ENCODE measurements around the gene ASPHD2.
"Not testable (repeated sequence)": the region's sequence is repeated elsewhere in the genome, so short reads cannot be mapped to it uniquely, and the experiment has no call there.

ASPHD2 gene

GRCh38 chr22:26404851-26405421 lies 24.1 kb upstream of the ASPHD2 start:
- DNase-seq (ENCODE audit: insufficient read length, low spot score) (no peak), FAIRE-seq (no peak)
- no peak for TF ChIP-seq POLR2A (IDR thresholded peaks at IDR 0.05; ENCODE audit: low read depth, low read length)

GRCh38 chr22:26406118-26406517 lies 22.9 kb upstream of the ASPHD2 start:
- FAIRE-seq (no peak), DNase-seq (ENCODE audit: insufficient read length, low spot score) (no peak)
- TF ChIP-seq POLR2A (IDR thresholded peaks at IDR 0.05; ENCODE audit: low read depth, low read length): no peak

GRCh38 chr22:26408562-26409220 lies 20.4 kb upstream of the ASPHD2 start:
- not testable (repeated sequence) for FAIRE-seq

GRCh38 chr22:26409719-26410335 lies 19.2 kb upstream of the ASPHD2 start:
- DNase-seq (ENCODE audit: insufficient read length, low spot score) (no peak), FAIRE-seq (no peak)
- TF ChIP-seq POLR2A (IDR thresholded peaks at IDR 0.05; ENCODE audit: low read depth, low read length): no peak

More at GRCh38 chr22:26408562-26409220, 20.4 kb upstream of the ASPHD2 start:
- not testable (repeated sequence) for DNase-seq (ENCODE audit: insufficient read length, low spot score)

GRCh38 chr22:26410386-26410785 lies 18.7 kb upstream of the ASPHD2 start:
- DNase-seq (ENCODE audit: insufficient read length, low spot score): no peak
- TF ChIP-seq POLR2A (IDR thresholded peaks at IDR 0.05; ENCODE audit: low read depth, low read length): no peak
- FAIRE-seq: no peak

GRCh38 chr22:26414347-26414746 lies 14.7 kb upstream of the ASPHD2 start:
- TF ChIP-seq POLR2A (IDR thresholded peaks at IDR 0.05; ENCODE audit: low read depth, low read length): no peak
- FAIRE-seq (no peak), DNase-seq (ENCODE audit: insufficient read length, low spot score) (no peak)

GRCh38 chr22:26416256-26416655 lies 12.8 kb upstream of the ASPHD2 start:
- DNase-seq (ENCODE audit: insufficient read length, low spot score) (no peak), FAIRE-seq (no peak)
- TF ChIP-seq POLR2A (IDR thresholded peaks at IDR 0.05; ENCODE audit: low read depth, low read length): no peak

- DNase-seq (ENCODE audit: insufficient read length, low spot score) (peak; percentile 52), FAIRE-seq (peak; percentile 33)
- no peak for TF ChIP-seq POLR2A (IDR thresholded peaks at IDR 0.05; ENCODE audit: low read depth, low read length)
These were observed 12.3 kb upstream of the ASPHD2 start for GRCh38 chr22:26416670-26417276.

GRCh38 chr22:26417406-26417805 lies 11.7 kb upstream of the ASPHD2 start:
- no peak for FAIRE-seq
- DNase-seq (ENCODE audit: insufficient read length, low spot score): no peak
- no peak for TF ChIP-seq POLR2A (IDR thresholded peaks at IDR 0.05; ENCODE audit: low read depth, low read length)

GRCh38 chr22:26418620-26419019 lies 10.4 kb upstream of the ASPHD2 start:
- DNase-seq (ENCODE audit: insufficient read length, low spot score): no peak
- TF ChIP-seq POLR2A (IDR thresholded peaks at IDR 0.05; ENCODE audit: low read depth, low read length): no peak
- no peak for FAIRE-seq

- no peak for TF ChIP-seq POLR2A (IDR thresholded peaks at IDR 0.05; ENCODE audit: low read depth, low read length)
- no peak for DNase-seq (ENCODE audit: insufficient read length, low spot score)
- FAIRE-seq: no peak
These were observed 2.1 kb upstream of the ASPHD2 start for GRCh38 chr22:26426924-26427323.

GRCh38 chr22:26429458-26430286 lies 612 bp downstream of the ASPHD2 start:
- no peak for DNase-seq (ENCODE audit: insufficient read length, low spot score)
- TF ChIP-seq POLR2A (IDR thresholded peaks at IDR 0.05; ENCODE audit: low read depth, low read length): no peak
- FAIRE-seq: no peak

- FAIRE-seq (no peak), DNase-seq (ENCODE audit: insufficient read length, low spot score) (no peak)
- no peak for TF ChIP-seq POLR2A (IDR thresholded peaks at IDR 0.05; ENCODE audit: low read depth, low read length)
These were observed 1.5 kb downstream of the ASPHD2 start for GRCh38 chr22:26430600-26430999.
